ENCODE data around the gene FUBP1. TPM values are rescaled to one million over a fixed set of nuclear protein-coding genes. Genes with fewer than 3 reads are reported as not detected.

The FUBP1 gene
- total RNA-seq, 1 experiment from 2014 or later = 125 TPM

- Histone ChIP-seq H3K4me3 (replicated peaks in 1 of 2; ENCODE audit: low read depth in 1 of 2, low read length in 2 of 2) (peak overlapping the region; percentile 47 to 66), H3K9me3 (ENCODE audit: control insufficient read depth in 1 of 2, insufficient read depth in 1 of 2, low read depth in 1 of 2, low read length in 2 of 2) (no peaks in the 10 kb centered on the region), H2AFZ (ENCODE audit: low read depth, low read length, poor library complexity, severe bottlenecking) (no peak overlapping the region), H3K4me1 (ENCODE audit: control insufficient read depth in 1 of 2, insufficient read depth in 2 of 2, low read length in 2 of 2) (peaks cover 22 to 44% of the 10 kb centered on the region in 2 experiments), H4K20me1 (ENCODE audit: insufficient read depth) (no peaks in the 10 kb centered on the region; the same call in 1 of the 2 replicates), H3K9ac (ENCODE audit: low read length) (peak overlapping the region; percentile 75), H3K79me2 (ENCODE audit: insufficient read depth, low read length) (peaks cover 56% of the 10 kb centered on the region), H3K9me2 (ENCODE audit: insufficient read depth) (no peaks in the 10 kb centered on the region), H3K4me2 (ENCODE audit: low read length) (peak overlapping the region; percentile 83), H3K36me3 (ENCODE audit: control insufficient read depth in 1 of 2, insufficient read depth in 2 of 2, low read length in 2 of 2) (no peaks in the 10 kb centered on the region), H3K27me3 (ENCODE audit: insufficient read depth, low read length) (no peaks in the 10 kb centered on the region), H3K27ac (ENCODE audit: low read depth, low read length) (peak overlapping the region; percentile 71; the same call in 1 of the 2 replicates)
- RAD21 ChIA-PET (ENCODE audit: low non-redundant PET in 1 of 2, low total read pairs in 2 of 2, uncharacterized antibody in 2 of 2, unreplicated experiment in 2 of 2) = interaction anchor here in 1 of 2 experiments (1.5 kb wide), 1 partner anchor 109 kb away, joined by 5 read pairs; no protein-coding TSS in a partner anchor
- no TSS peak for BruUV-seq (replicated peaks)
- POLR2A ChIA-PET = interaction anchor here (0.6 to 7.7 kb wide), 20 partner anchors 10 to 622 kb away, joined by 3 to 129 read pairs (median 10); partner anchors contain the start of gene FUBP1
- intact Hi-C loops (cut with micrococcal nuclease) = no loop called here
- no peak for ATAC-seq
- CTCF ChIA-PET = interaction anchor here (0.9 to 3.5 kb wide), 2 partner anchors 109 to 862 kb away, joined by 3 to 29 read pairs; no protein-coding TSS in a partner anchor
- TF ChIP-seq POLR2A (IDR thresholded peaks at IDR 0.05; ENCODE audit: borderline replicate concordance, extremely low read depth, insufficient read depth, insufficient read length) = no peak
- no peak for TF ChIP-seq ELF1 (IDR thresholded peaks at IDR 0.05; ENCODE audit: borderline replicate concordance, low read depth)
- TF ChIP-seq MAX (IDR thresholded peaks at IDR 0.05) = no peak
- TF ChIP-seq ZFX (IDR thresholded peaks at IDR 0.05) = no peak
- no peak for TF ChIP-seq ATF3 (IDR thresholded peaks at IDR 0.05)
- TF ChIP-seq JUND (IDR thresholded peaks at IDR 0.05) = no peak
- TF ChIP-seq RAD21 (IDR thresholded peaks at IDR 0.05; ENCODE audit: low read depth) = no peak
- no peak for TF ChIP-seq CTCF (IDR thresholded peaks at IDR 0.05 in 2 of 3, conservative IDR thresholded peaks at IDR 0.05 in 1 of 3; ENCODE audit: borderline replicate concordance in 1 of 3, insufficient read depth in 1 of 3, low read depth in 2 of 3, low read length in 2 of 3)
- no peak for TF ChIP-seq EZH2phosphoT487 (IDR thresholded peaks at IDR 0.05; ENCODE audit: borderline replicate concordance)
- TF ChIP-seq EGR1 (IDR thresholded peaks at IDR 0.05; ENCODE audit: low read depth) = no peak
- TF ChIP-seq SP1 (IDR thresholded peaks at IDR 0.05; ENCODE audit: low read depth) = no peak
- TF ChIP-seq EZH2 (IDR thresholded peaks at IDR 0.05) = no peak
- TF ChIP-seq SRF (IDR thresholded peaks at IDR 0.05; ENCODE audit: low read depth) = no peak
- no peak for TF ChIP-seq POLR2AphosphoS5 (IDR thresholded peaks at IDR 0.05; ENCODE audit: low read depth, low read length)
- no peak for TF ChIP-seq REST (IDR thresholded peaks at IDR 0.05; ENCODE audit: low read depth)
- TF ChIP-seq YY1 (IDR thresholded peaks at IDR 0.05; ENCODE audit: extremely low read depth, insufficient replicate concordance, low read depth, low read length) = no peak
- no peak for TF ChIP-seq ZBTB33 (IDR thresholded peaks at IDR 0.05; ENCODE audit: extremely low read depth, insufficient replicate concordance, low read length)
- no peak for DNase-seq (ENCODE audit: low read depth, low spot score)
These were observed 26.5 kb upstream of the FUBP1 start for GRCh38 chr1:78005448-78005722.
